OCI-LY7 (cell line): ENCODE results near the gene FAM13A. TPM values are rescaled to one million over a fixed set of nuclear protein-coding genes. Genes with fewer than 3 reads are reported as not detected.

ENCODE experiments used
- BruUV-seq: library from RNA; stranded (reverse); fragments of 400-500 nt; replicated peaks from 2 replicates; lab custom pipeline; 2021; lab: Mats Ljungman, UMichigan
- CTCF ChIA-PET: fragments of 300-600 bp; sonication (Branson Sonifier 250); formaldehyde crosslinking; loops from one replicate; lab custom pipeline; 2022; ENCODE audit warnings: antibody characterized with exemption; ENCODE audit not compliant: unreplicated experiment; lab: Charles Lee
- POLR2A ChIA-PET: fragments of 300-600 bp; sonication (Branson Sonifier 250); formaldehyde crosslinking; loops from one replicate; lab custom pipeline; 2022; ENCODE audit warnings: antibody characterized with exemption; lab: Charles Lee
- DNase-seq: peaks from one replicate; pipeline ENCODE4 v3.0.0-alpha.2; 2015; ENCODE audit warnings: low spot score
- H2AFZ ChIP-seq: fragments of 200-600 bp; sonication (generic), shearing (Covaris generic); 2 replicates; pipeline ENCODE4 v1.6.1; 2014; ENCODE audit warnings: mild to moderate bottlenecking, antibody characterized with exemption, low read length, moderate library complexity
- H3K27ac ChIP-seq: fragments of 200-600 bp; sonication (generic); 2 replicates; pipeline ENCODE4 v1.5.1; 2014; ENCODE audit warnings: mixed run types, low read depth, mild to moderate bottlenecking, moderate library complexity, low read length, inconsistent platforms; ENCODE audit not compliant: poor library complexity, severe bottlenecking
- H3K36me3 ChIP-seq: fragments of 200-600 bp; sonication (generic); 2 replicates; pipeline ENCODE4 v1.6.1; 2014; ENCODE audit warnings: mild to moderate bottlenecking, antibody characterized with exemption, low read length, moderate library complexity, mixed read lengths; ENCODE audit not compliant: insufficient read depth
- H3K4me1 ChIP-seq: fragments of 200-600 bp; sonication (generic); 2 replicates; pipeline ENCODE4 v1.5.1; 2014; ENCODE audit warnings: mild to moderate bottlenecking, low read length; ENCODE audit not compliant: insufficient read depth, poor library complexity, severe bottlenecking
- H3K4me2 ChIP-seq: fragments of 200-600 bp; sonication (generic); 2 replicates; pipeline ENCODE4 v1.6.1; 2014; ENCODE audit warnings: mild to moderate bottlenecking, low read length
- H3K4me3 ChIP-seq: fragments of 200-600 bp; sonication (generic); 2 replicates; pipeline ENCODE4 v1.5.1; 2014; ENCODE audit warnings: mild to moderate bottlenecking, low read depth, low read length; ENCODE audit not compliant: poor library complexity, severe bottlenecking
- H3K79me2 ChIP-seq: fragments of 200-600 bp; sonication (generic); 2 replicates; pipeline ENCODE4 v1.6.1; 2016; ENCODE audit warnings: low read depth, mild to moderate bottlenecking, low read length, moderate library complexity, mixed read lengths; ENCODE audit not compliant: insufficient read depth
- H3K9me2 ChIP-seq: fragments of 200-600 bp; sonication (generic); 2 replicates; pipeline ENCODE4 v1.6.1; 2016; ENCODE audit warnings: mild to moderate bottlenecking, low read length, mixed read lengths; ENCODE audit not compliant: insufficient read depth
- H3K9me3 ChIP-seq: fragments of 200-600 bp; sonication (generic); 2 replicates; pipeline ENCODE4 v1.6.1; 2014; ENCODE audit warnings: mild to moderate bottlenecking, mixed run types, low read length, mixed read lengths
- H4K20me1 ChIP-seq: fragments of 200-600 bp; sonication (generic); 2 replicates; pipeline ENCODE4 v1.6.1; 2014; ENCODE audit warnings: mild to moderate bottlenecking, antibody characterized with exemption, low read length, moderate library complexity, mixed read lengths; ENCODE audit not compliant: insufficient read depth
- CTCF ChIP-seq: fragments of 200-600 bp; sonication (generic); conservative IDR thresholded peaks from 2 replicates; pipeline ENCODE4 v1.5.1; 2014; ENCODE audit warnings: mild to moderate bottlenecking, antibody characterized with exemption, low read length, moderate library complexity, mixed read lengths
- EZH2phosphoT487 ChIP-seq: fragments of 200-600 bp; sonication (generic); IDR thresholded peaks from 2 replicates; pipeline ENCODE4 v1.6.1; 2018; ENCODE audit warnings: low read depth, borderline replicate concordance, mild to moderate bottlenecking, mixed run types, antibody characterized with exemption, low read length, moderate library complexity, mixed read lengths
- intact Hi-C: fragments of 100-400 bp; cut with micrococcal nuclease; formaldehyde crosslinking; loops from one replicate; pipeline ENCODE4 v1.10.0; 2022; ENCODE audit not compliant: unreplicated experiment
- total RNA-seq, 2 experiments: library from RNA; depleted of rRNA in 1 of 2; stranded (reverse); fragments of >200 nt in 1 of 2; shearing (Covaris generic) in 1 of 2; gene quantifications; 2 replicates each; pipeline ENCODE4 v1.2.3, GENCODE V29; 2014 to 2022

FAM13A gene
- total RNA-seq, 2 experiments from 2014 or later, result not detected

- DNase-seq, result no peak
- CTCF ChIA-PET, result no interaction called here
- no peaks in the 10 kb centered on the region for H4K20me1 ChIP-seq
- POLR2A ChIA-PET, result no interaction called here
- H3K27ac ChIP-seq, result no peak overlapping the region
- BruUV-seq, result no TSS peak
- TF ChIP-seq EZH2phosphoT487 (no peak), CTCF (no peak)
- H3K79me2 ChIP-seq, result no peaks in the 10 kb centered on the region
- H3K4me3 ChIP-seq, result no peak overlapping the region
- H2AFZ ChIP-seq, result no peak overlapping the region
- no peaks in the 10 kb centered on the region for H3K36me3 ChIP-seq
- no peaks in the 10 kb centered on the region for H3K9me2 ChIP-seq
- no peaks in the 10 kb centered on the region for H3K4me1 ChIP-seq
- no peak overlapping the region for H3K4me2 ChIP-seq
- no peaks in the 10 kb centered on the region for H3K9me3 ChIP-seq
- intact Hi-C loops, result no loop called here
Observed at GRCh38 chr4:88982757-88983156, 74.2 kb downstream of the FAM13A start.

GRCh38 chr4:88981993-88982392 lies 75.0 kb downstream of the FAM13A start:
- H3K9me3 ChIP-seq, result no peaks in the 10 kb centered on the region
- TF ChIP-seq CTCF (no peak), EZH2phosphoT487 (no peak)
- no peaks in the 10 kb centered on the region for H3K36me3 ChIP-seq
- intact Hi-C loops, result no loop called here
- BruUV-seq, result no TSS peak
- DNase-seq, result no peak
- no peak overlapping the region for H3K27ac ChIP-seq
- H3K4me2 ChIP-seq, result no peak overlapping the region
- no peak overlapping the region for H2AFZ ChIP-seq
- H3K4me1 ChIP-seq, result no peaks in the 10 kb centered on the region
- no peak overlapping the region for H3K4me3 ChIP-seq
- H3K9me2 ChIP-seq, result no peaks in the 10 kb centered on the region
- H4K20me1 ChIP-seq, result no peaks in the 10 kb centered on the region
- CTCF ChIA-PET, result no interaction called here
- POLR2A ChIA-PET, result no interaction called here
- H3K79me2 ChIP-seq, result no peaks in the 10 kb centered on the region

DNA sequence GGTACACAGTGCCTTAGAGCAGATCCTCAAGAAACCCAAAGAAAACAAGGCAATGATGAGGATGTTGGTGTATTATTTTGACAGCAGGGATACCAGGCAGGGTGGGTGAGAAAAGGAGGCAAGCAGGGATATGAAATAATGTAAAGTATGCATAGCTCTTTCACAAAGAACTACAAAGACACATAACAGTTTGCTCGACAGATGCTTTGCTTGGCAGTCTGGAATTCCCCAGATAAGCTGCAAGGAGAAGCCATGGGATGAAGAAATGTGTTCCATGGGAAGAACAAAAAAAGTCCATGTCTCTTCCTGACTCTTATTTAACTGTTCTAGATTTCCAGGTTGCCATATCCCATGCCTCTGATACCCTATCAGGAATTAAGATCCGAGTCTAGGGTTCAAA lies 75.4 kb downstream of the FAM13A start:
- intact Hi-C loops, result no loop called here
- TF ChIP-seq EZH2phosphoT487 (no peak), CTCF (no peak)
- no TSS peak for BruUV-seq
- Histone ChIP-seq H4K20me1 (no peaks in the 10 kb centered on the region), H3K27ac (no peak overlapping the region), H3K36me3 (no peaks in the 10 kb centered on the region), H3K4me1 (no peaks in the 10 kb centered on the region), H3K4me3 (no peak overlapping the region), H2AFZ (no peak overlapping the region), H3K9me3 (no peaks in the 10 kb centered on the region), H3K4me2 (no peak overlapping the region), H3K9me2 (no peaks in the 10 kb centered on the region), H3K79me2 (no peaks in the 10 kb centered on the region)
- no peak for DNase-seq
- CTCF ChIA-PET, result no interaction called here
- POLR2A ChIA-PET, result no interaction called here
